Astrocyte of the spinal cord (primary cell): ENCODE measurements around the gene OCSTAMP.

Experiments
- DNase-seq: peaks from one replicate; pipeline ENCODE4 v3.0.0; 2011; ENCODE audit warnings: low read depth, low spot score
- H3K4me3 ChIP-seq: 2 replicates; pipeline ENCODE4 v1.5.1; 2011; ENCODE audit warnings: low read depth, mild to moderate bottlenecking, low read length, moderate library complexity
- CTCF ChIP-seq: IDR thresholded peaks from 2 replicates; pipeline ENCODE4 v1.5.1; 2012; ENCODE audit warnings: low read depth, mild to moderate bottlenecking, low read length, inconsistent platforms
- in situ Hi-C: cut with HindIII; loops from 2 replicates; pipeline ENCODE4 v1.10.0; 2017; ENCODE audit warnings: low sequenced_read_pairs

The OCSTAMP gene

GRCh38 chr20:46530640-46531039, 19.8 kb downstream of the OCSTAMP start:
- in situ Hi-C loops, result no loop called here
- TF ChIP-seq CTCF, result no peak

GRCh38 chr20:46523696-46524328, 26.6 kb downstream of the OCSTAMP start:
- in situ Hi-C loops, result no loop called here
- no peak for DNase-seq
- no peak for TF ChIP-seq CTCF

More at GRCh38 chr20:46530640-46531039, 19.8 kb downstream of the OCSTAMP start:
- H3K4me3 ChIP-seq, result no peak overlapping the region
- no peak for DNase-seq

GRCh38 chr20:46523108-46523507, 27.3 kb downstream of the OCSTAMP start:
- DNase-seq, result no peak
- in situ Hi-C loops, result no loop called here
- no peak overlapping the region for H3K4me3 ChIP-seq
- no peak for TF ChIP-seq CTCF

More at GRCh38 chr20:46523696-46524328, 26.6 kb downstream of the OCSTAMP start:
- no peak overlapping the region for H3K4me3 ChIP-seq

DNA sequence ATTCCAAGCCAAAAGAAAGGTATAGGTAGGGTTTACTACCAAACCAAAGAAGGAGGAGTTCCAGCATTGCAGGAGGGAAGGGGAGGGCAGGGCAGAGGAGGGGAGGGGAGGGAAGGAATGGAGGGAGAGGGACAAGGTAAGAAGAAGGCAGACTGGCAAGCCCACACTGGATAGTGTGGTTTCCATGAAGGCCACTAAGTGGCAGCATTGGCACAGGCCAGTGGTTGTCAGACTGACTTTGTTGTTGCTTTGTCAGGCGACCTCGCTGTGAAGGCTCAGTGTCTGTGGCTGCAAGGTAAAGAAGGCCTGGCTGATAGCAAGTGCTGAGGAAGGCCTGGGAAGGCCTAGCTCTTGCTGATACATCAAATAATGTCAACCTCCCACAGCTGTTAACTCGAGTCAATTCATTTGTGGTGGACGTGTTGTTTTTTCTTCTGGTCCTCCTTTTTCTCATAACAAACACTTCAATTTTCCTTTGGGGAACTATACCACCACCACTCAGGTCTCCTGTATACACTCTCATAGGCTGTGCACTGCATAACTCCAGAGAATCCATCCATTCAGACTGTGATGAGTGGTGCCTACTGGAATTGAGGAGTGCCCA, 29.4 kb downstream of the OCSTAMP start:
- in situ Hi-C loops, result no loop called here
- H3K4me3 ChIP-seq, result no peak overlapping the region
- peak; percentile 61 for TF ChIP-seq CTCF
- DNase-seq, result peak; percentile 41

DNA sequence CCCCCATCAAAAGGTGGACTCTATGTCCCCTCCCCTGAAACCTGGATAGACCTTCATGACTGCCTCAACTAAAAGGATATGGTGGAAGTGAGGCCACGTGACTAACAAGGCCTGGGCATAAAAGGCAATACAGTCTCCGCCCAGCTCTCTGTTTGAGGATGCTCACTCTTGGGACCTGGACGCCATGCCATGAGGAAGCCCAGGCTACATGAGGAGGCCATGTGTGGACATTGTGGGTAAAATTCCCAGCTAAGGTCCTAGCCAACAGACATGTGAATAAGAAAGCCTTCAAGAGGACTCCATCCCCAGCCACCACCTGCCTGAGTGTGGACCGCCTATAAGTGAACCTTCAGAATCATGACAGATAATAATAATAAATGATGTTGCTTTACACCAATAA, 29.9 kb downstream of the OCSTAMP start:
- in situ Hi-C loops, result no loop called here

DNA sequence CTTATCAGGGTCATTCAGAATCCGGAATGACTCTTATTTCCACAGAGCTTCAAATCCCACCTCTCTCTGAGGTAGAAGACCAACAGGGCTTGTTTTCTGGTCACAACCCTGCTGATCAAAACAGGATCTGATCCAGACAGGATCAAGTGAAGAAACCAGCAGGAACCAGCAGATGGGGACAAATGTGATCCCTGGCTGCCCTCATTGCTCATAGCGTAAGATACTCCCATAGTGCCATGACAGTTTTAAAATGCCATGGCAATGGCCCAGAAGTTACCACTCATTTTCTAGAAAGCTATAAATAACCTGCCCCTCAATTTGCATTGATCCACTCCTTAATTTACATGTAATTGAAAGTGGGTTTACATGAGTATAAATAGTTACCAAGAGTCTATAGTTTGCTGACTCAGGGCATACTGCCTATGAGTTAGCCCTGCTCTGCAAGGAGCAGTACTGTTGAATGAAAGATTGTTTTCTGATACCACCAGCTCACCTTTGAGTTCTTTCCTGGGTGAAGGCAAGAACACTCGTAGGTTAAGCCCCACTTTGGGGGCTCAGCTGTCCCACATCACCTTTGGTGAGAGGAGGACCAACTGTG, 30.9 kb downstream of the OCSTAMP start:
- no peak for DNase-seq
- TF ChIP-seq CTCF, result no peak
- in situ Hi-C loops, result no loop called here
- H3K4me3 ChIP-seq, result no peak overlapping the region

More for the DNA sequence above, 29.9 kb downstream of the OCSTAMP start:
- no peak overlapping the region for H3K4me3 ChIP-seq
- DNase-seq, result no peak
- TF ChIP-seq CTCF, result no peak
